ENCODE measurements around the gene IMP4.

- TF ChIP-seq CTCF (conservative IDR thresholded peaks at IDR 0.05; ENCODE audit: low read depth in 2 of 2), result no peak
- TF ChIP-seq POLR2AphosphoS5 (IDR thresholded peaks at IDR 0.05; ENCODE audit: low read depth), result no peak
- no peak for TF ChIP-seq EZH2phosphoT487 (IDR thresholded peaks at IDR 0.05; ENCODE audit: unreplicated experiment)
Measured at GRCh38 chr2:130359466-130359865, 16.8 kb downstream of the IMP4 start.

All from GM23338 (cell line).